WERI-Rb-1 (cell line): ENCODE data around the gene KRT25.
A peak's percentile ranks its signal among the peaks of the same experiment; 100 is the strongest.

ENCODE experiments used
- DNase-seq: peaks from one replicate; pipeline ENCODE4 v3.0.0-alpha.2; 2020
- H3K27ac ChIP-seq: fragments of 250-450 bp; sonication (Bioruptor Pico); 2 replicates; pipeline ENCODE4 v1.5.1; 2020; ENCODE audit warnings: mild to moderate bottlenecking, moderate library complexity
- H3K27me3 ChIP-seq: fragments of 250-450 bp; sonication (Bioruptor Pico); 2 replicates; pipeline ENCODE4 v1.5.1; 2021; ENCODE audit warnings: mild to moderate bottlenecking, low read depth, moderate library complexity; ENCODE audit not compliant: insufficient read depth, severe bottlenecking
- H3K36me3 ChIP-seq: fragments of 250-450 bp; sonication (Bioruptor Pico); 2 replicates; pipeline ENCODE4 v1.5.1; 2020; ENCODE audit warnings: mild to moderate bottlenecking, moderate library complexity
- H3K4me3 ChIP-seq: 2 replicates; pipeline ENCODE4 v1.5.1; 2011; ENCODE audit warnings: low read depth, mild to moderate bottlenecking, control low read depth, low read length
- H3K9me3 ChIP-seq: fragments of 250-450 bp; sonication (Bioruptor Pico); 2 replicates; pipeline ENCODE4 v1.5.1; 2021; ENCODE audit warnings: mild to moderate bottlenecking, moderate library complexity; ENCODE audit not compliant: severe bottlenecking
- CTCF ChIP-seq: IDR thresholded peaks from 2 replicates; pipeline ENCODE4 v1.5.1; 2011; ENCODE audit warnings: low read depth, mild to moderate bottlenecking, control low read depth, inconsistent platforms, low read length

The KRT25 gene

GRCh38 chr17:40755231-40755630 is at the start of gene KRT25:
Gene KRT25, minus strand, starts transcription at chr17:40755331. Its CDS starts 60 bp downstream, at chr17:40755271.
- no peak for DNase-seq
- H3K4me3 ChIP-seq: no peak within 1 kb of the TSS
- H3K27me3 ChIP-seq: peaks cover 83% of the 10 kb centered on the region
- no peak for TF ChIP-seq CTCF
- H3K27ac ChIP-seq: no peak within 1 kb of the TSS
- no peaks in the 10 kb centered on the region for H3K36me3 ChIP-seq
- H3K9me3 ChIP-seq: peaks cover 20% of the 10 kb centered on the region

- Histone ChIP-seq H3K4me3 (no peak overlapping the region), H3K27me3 (peaks cover 94% of the 10 kb centered on the region), H3K9me3 (peaks cover 6% of the 10 kb centered on the region), H3K27ac (no peak overlapping the region), H3K36me3 (no peaks in the 10 kb centered on the region)
- DNase-seq: peak; percentile 89
- TF ChIP-seq CTCF: peak; percentile 89
These were observed 48.5 kb upstream of the KRT25 start for GRCh38 chr17:40803617-40804082.

- DNase-seq: no peak
- H3K9me3 ChIP-seq: peaks cover 6% of the 10 kb centered on the region
- no peak overlapping the region for H3K27ac ChIP-seq
- H3K27me3 ChIP-seq: peaks cover 94% of the 10 kb centered on the region
- no peaks in the 10 kb centered on the region for H3K36me3 ChIP-seq
- H3K4me3 ChIP-seq: no peak overlapping the region
- no peak for TF ChIP-seq CTCF
These were observed 46.0 kb upstream of the KRT25 start for GRCh38 chr17:40801157-40801556.

- Histone ChIP-seq H3K27ac (no peak overlapping the region), H3K27me3 (peaks cover 94% of the 10 kb centered on the region), H3K36me3 (no peaks in the 10 kb centered on the region), H3K4me3 (no peak overlapping the region), H3K9me3 (peaks cover 5% of the 10 kb centered on the region)
- DNase-seq: no peak
- no peak for TF ChIP-seq CTCF
These were observed 45.2 kb upstream of the KRT25 start for GRCh38 chr17:40800381-40800780.

- Histone ChIP-seq H3K27me3 (peaks cover 94% of the 10 kb centered on the region), H3K27ac (no peak within 1 kb of the TSS), H3K36me3 (no peaks in the 10 kb centered on the region), H3K4me3 (no peak within 1 kb of the TSS), H3K9me3 (no peaks in the 10 kb centered on the region)
- no peak for DNase-seq
- no peak for TF ChIP-seq CTCF
These were observed 44.7 kb upstream of the KRT25 start, which contains the start of gene KRT28 for GRCh38 chr17:40799859-40800258. Gene KRT28, minus strand, starts transcription at chr17:40799959. Its CDS starts 66 bp downstream, at chr17:40799893.

GRCh38 chr17:40796846-40797245 is 41.7 kb upstream of the KRT25 start:
- Histone ChIP-seq H3K27ac (no peak overlapping the region), H3K27me3 (peaks cover 98% of the 10 kb centered on the region), H3K9me3 (no peaks in the 10 kb centered on the region), H3K36me3 (no peaks in the 10 kb centered on the region), H3K4me3 (no peak overlapping the region)
- DNase-seq: no peak
- TF ChIP-seq CTCF: no peak
